ENCODE measurements around the gene RCAN2.
"Not testable (repeated sequence)": the region's sequence is repeated elsewhere in the genome, so short reads cannot be mapped to it uniquely, and the experiment has no call there.

GRCh38 chr6:46332448-46332847, 158.8 kb downstream of the RCAN2 start:
- not testable (repeated sequence) for TF ChIP-seq USF2 (CRISPR knock-in tag; IDR thresholded peaks at IDR 0.05); TCF7L2 (IDR thresholded peaks at IDR 0.05; ENCODE audit: low read depth, low read length); IRF1 (CRISPR knock-in tag; IDR thresholded peaks at IDR 0.05; ENCODE audit: borderline replicate concordance)

All from K562 (cell line).